Naive thymus-derived CD4-positive, alpha-beta T cell (primary cell): ENCODE measurements around the gene TBC1D3B. TPM values are rescaled to one million over a fixed set of nuclear protein-coding genes. Genes with fewer than 3 reads are reported as not detected.
"Not testable (repeated sequence)": the region's sequence is repeated elsewhere in the genome, so short reads cannot be mapped to it uniquely, and the experiment has no call there.

ENCODE experiments used
- ATAC-seq: fragments of 150-1000 bp; cut with Tn5 transposase; 2 replicates; pipeline ENCODE4 v1.10.0; 2021; ENCODE audit warnings: mild to moderate bottlenecking, moderate library complexity
- CTCF ChIA-PET: fragments of 350-600 bp; sonication (Branson Sonifier 250); formaldehyde crosslinking; loops from one replicate; lab custom pipeline; 2021; ENCODE audit warnings: antibody characterized with exemption; lab: Charles Lee
- POLR2A ChIA-PET: fragments of 350-600 bp; sonication (Branson Sonifier 250); formaldehyde crosslinking; loops from one replicate; lab custom pipeline; 2021; ENCODE audit warnings: antibody characterized with exemption, inconsistent platforms; lab: Charles Lee
- DNase-seq, 9 donors: peaks; one replicate each; pipeline versions ENCODE4 v3.0.0 to v3.0.0-alpha.2; 2020 to 2022; ENCODE audit warnings: mixed read lengths in 1 of 9
- H3K27ac ChIP-seq: one replicate; pipeline ENCODE4 v1.7.0; 2013; ENCODE audit warnings: mild to moderate bottlenecking, low read depth, low read length, moderate library complexity
- H3K27me3 ChIP-seq, 2 donors: one replicate each; pipeline ENCODE4 v1.7.0; 2013; ENCODE audit warnings: low read length in 2 of 2, mild to moderate bottlenecking in 2 of 2, moderate library complexity in 2 of 2; ENCODE audit not compliant: control insufficient read depth in 2 of 2, insufficient read depth in 2 of 2
- H3K36me3 ChIP-seq, 3 experiments: 1 replicate in 2 of 3; 2 replicates in 1 of 3; pipeline ENCODE4 v1.7.0; 2013; ENCODE audit warnings: low read length in 3 of 3, mild to moderate bottlenecking in 3 of 3, moderate library complexity in 1 of 3; ENCODE audit not compliant: insufficient read depth in 3 of 3, control insufficient read depth in 2 of 3
- H3K4me1 ChIP-seq, 2 donors: one replicate each; pipeline ENCODE4 v1.7.0; 2013; ENCODE audit warnings: low read length in 2 of 2, mild to moderate bottlenecking in 2 of 2, moderate library complexity in 1 of 2; ENCODE audit not compliant: control insufficient read depth in 2 of 2, insufficient read depth in 2 of 2
- H3K4me3 ChIP-seq: 2 replicates; pipeline ENCODE4 v1.7.0; 2013; ENCODE audit warnings: mild to moderate bottlenecking, low read length
- H3K9me3 ChIP-seq, 3 experiments: 1 replicate in 2 of 3; 2 replicates in 1 of 3; pipeline ENCODE4 v1.7.0; 2013; ENCODE audit warnings: low read length in 3 of 3; ENCODE audit not compliant: control insufficient read depth in 2 of 3
- H3K27ac Mint-ChIP-seq, 9 donors: one replicate each; pipeline ENCODE4 v1.8.0; 2020 to 2022; ENCODE audit warnings: mixed read lengths in 9 of 9, mild to moderate bottlenecking in 8 of 9, moderate library complexity in 5 of 9, inconsistent platforms in 2 of 9
- H3K27me3 Mint-ChIP-seq, 5 donors: one replicate each; pipeline ENCODE4 v1.8.0; 2021 to 2022; ENCODE audit warnings: mixed read lengths in 5 of 5, mild to moderate bottlenecking in 1 of 5
- H3K36me3 Mint-ChIP-seq, 5 donors: one replicate each; pipeline ENCODE4 v1.8.0; 2020 to 2022; ENCODE audit warnings: mixed read lengths in 5 of 5, mild to moderate bottlenecking in 3 of 5, inconsistent platforms in 1 of 5
- H3K4me1 Mint-ChIP-seq, 7 donors: one replicate each; pipeline ENCODE4 v1.8.0; 2020 to 2022; ENCODE audit warnings: mixed read lengths in 7 of 7, mild to moderate bottlenecking in 3 of 7, inconsistent platforms in 1 of 7
- H3K4me3 Mint-ChIP-seq, 10 donors: one replicate each; pipeline ENCODE4 v1.8.0; 2020 to 2022; ENCODE audit warnings: mild to moderate bottlenecking in 10 of 10, mixed read lengths in 10 of 10, moderate library complexity in 6 of 10, inconsistent platforms in 2 of 10
- H3K9me3 Mint-ChIP-seq, 11 donors: one replicate each; pipeline ENCODE4 v1.8.0; 2020 to 2022; ENCODE audit warnings: mixed read lengths in 11 of 11, mild to moderate bottlenecking in 4 of 11, inconsistent platforms in 1 of 11, moderate library complexity in 1 of 11
- intact Hi-C, 2 donors: fragments of 100-400 bp; cut with micrococcal nuclease; formaldehyde crosslinking; loops; one replicate each; pipeline ENCODE4 v1.15.1; 2023
- polyA plus RNA-seq, 2 donors: library from polyadenylated mRNA; unstranded; fragments of 300-500 nt; fragmentation: Illumina TruSeq; gene quantifications; one replicate each; pipeline ENCODE4 v1.2.3, GENCODE V29; 2021
- total RNA-seq, 6 experiments: library from RNA in 5 of 6; stranded (reverse) in 5 of 6; gene quantifications; 1 replicate in 5 of 6; 2 replicates in 1 of 6; pipeline ENCODE4 v1.2.3 and lab custom pipeline; 2021 to 2026

The TBC1D3B gene
- total and polyA plus RNA-seq, 7 experiments from 2014 or later: 4.0 to 13.3 (median 9.7) TPM; not detected in 2

DNA sequence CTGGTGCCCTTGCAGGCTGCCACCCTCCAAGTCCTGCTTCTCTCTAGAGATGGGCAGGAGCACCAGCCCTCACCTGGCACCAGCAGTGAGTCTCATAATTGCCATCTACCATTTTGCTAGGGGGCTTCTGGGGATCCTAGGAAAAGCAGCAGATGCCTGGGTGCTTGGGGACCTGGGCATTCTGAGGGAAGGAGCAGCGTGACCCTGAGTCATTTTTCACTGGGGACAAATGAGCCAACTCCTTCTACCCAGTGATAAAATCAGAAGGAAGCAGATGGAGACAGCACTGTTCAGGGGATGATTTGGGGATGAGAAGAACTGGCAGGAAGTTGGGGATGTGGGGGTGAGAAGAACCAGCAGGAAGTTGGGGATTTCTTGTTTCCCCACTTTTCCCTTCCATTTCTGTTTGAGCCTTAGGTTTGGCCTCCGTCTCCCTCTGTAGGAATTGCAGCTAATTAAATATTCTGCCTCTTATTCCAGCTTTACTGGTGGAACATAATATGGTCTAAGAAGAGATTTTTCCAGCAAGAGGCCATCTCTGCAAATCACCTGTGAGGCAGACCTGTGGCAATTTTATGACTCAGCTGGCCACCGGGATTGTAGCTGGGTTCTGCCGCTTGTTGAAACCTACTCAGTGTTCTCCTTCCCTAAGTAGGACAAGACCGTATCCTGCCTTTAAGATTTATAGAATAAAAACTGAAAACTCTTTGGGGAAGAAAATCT lies 11.7 kb upstream of the TBC1D3B start:
- CTCF ChIA-PET, ATAC-seq, H3K4me3 ChIP-seq, H3K9me3 ChIP-seq, H3K27ac ChIP-seq, H3K9me3 Mint-ChIP-seq, H3K36me3 Mint-ChIP-seq, H3K27me3 ChIP-seq, DNase-seq, H3K36me3 ChIP-seq, H3K4me3 Mint-ChIP-seq, POLR2A ChIA-PET: not testable (repeated sequence)
- peaks cover 0 to 68% of the 10 kb centered on the region in 2 donors for H3K4me1 ChIP-seq
- peaks cover 55 to 66% (median 61%) of the 10 kb centered on the region in 5 donors for H3K27me3 Mint-ChIP-seq
- intact Hi-C loops: loop anchor here in 1 of 2 donors (10.0 kb wide), 1 partner anchor 73 kb away; no protein-coding TSS in a partner anchor
- peaks cover 0 to 33% (median 11%) of the 10 kb centered on the region in 7 donors for H3K4me1 Mint-ChIP-seq
- H3K27ac Mint-ChIP-seq: peak overlapping the region in 1 of 9 donors; percentile 25

DNA sequence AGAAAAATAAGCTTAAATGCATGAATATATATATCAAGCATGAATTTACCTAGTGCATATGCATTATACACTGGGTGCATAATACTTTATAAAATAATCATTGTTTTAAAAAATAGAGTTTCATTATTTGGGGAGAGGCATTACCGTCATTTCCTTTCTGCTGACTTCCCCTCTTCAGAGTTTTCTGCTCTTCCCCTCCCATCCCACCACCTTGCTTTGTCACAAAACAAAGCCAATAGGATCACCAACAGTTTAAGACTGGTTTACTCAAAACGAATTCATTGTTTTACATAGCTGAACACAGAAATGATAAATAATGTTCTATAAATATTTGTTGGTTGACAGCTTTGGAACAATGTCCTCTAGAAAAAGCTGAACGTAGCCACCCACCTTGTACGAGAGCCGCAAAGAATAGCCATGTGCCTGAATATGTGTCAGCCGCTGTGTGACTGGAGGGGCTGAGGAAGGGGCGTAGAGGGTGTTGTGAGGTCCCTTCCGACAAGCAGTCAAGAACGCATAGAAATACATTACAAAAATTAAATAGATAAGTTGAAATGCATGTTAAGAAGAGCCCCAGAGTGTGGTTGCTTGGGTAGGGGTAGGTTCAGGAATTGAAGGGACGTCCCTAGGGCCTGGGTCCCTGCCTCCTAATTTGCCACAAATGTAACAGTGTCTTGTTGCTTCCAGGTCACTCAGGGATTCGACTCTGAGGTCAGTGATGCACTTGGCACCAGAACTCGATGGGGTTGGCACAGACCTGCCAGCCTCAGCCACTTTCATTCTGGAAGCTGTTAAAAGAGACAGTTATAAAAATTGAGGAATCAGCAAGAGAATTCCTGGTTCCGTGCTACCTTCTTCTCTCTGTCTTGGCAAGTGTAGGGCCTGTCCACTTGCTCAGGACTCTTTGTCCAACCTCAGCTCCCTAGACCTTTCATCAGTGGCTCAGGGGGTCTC lies 10.7 kb upstream of the TBC1D3B start:
- Mint-ChIP-seq H3K27me3 (peaks cover 56 to 72% (median 63%) of the 10 kb centered on the region in 5 donors), H3K4me1 (peaks cover 0 to 29% (median 3%) of the 10 kb centered on the region in 7 donors)
- intact Hi-C loops: loop anchor here in 1 of 2 donors (10.0 kb wide), 1 partner anchor 72 kb away; no protein-coding TSS in a partner anchor
- DNase-seq, H3K9me3 ChIP-seq, POLR2A ChIA-PET, H3K4me3 ChIP-seq, H3K9me3 Mint-ChIP-seq, H3K4me3 Mint-ChIP-seq, H3K27ac Mint-ChIP-seq, ATAC-seq, CTCF ChIA-PET, H3K27me3 ChIP-seq, H3K36me3 Mint-ChIP-seq, H3K27ac ChIP-seq, H3K36me3 ChIP-seq: not testable (repeated sequence)
- H3K4me1 ChIP-seq: peaks cover 0 to 59% of the 10 kb centered on the region in 2 donors

DNA sequence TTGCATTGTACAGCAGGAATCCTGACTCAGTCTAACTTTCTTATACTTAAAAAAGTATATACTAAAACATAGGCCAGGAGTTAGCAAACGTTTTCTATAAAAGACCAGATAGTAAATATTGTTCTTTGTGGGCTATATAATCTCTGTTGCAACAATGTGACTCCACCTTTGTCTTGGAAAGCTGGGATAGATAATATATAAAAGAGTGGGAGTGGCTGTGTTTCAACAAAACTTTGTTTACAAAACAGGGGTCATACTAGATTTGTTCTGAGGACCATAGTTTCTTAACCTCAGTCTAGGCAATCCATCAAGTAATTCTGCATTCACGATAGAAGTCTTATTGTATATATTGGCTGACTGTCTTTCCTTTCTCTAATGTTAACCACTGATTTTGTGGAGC lies 9.0 kb upstream of the TBC1D3B start:
- H3K4me1 ChIP-seq: peaks cover 0 to 42% of the 10 kb centered on the region in 2 donors
- peaks cover 61 to 78% (median 73%) of the 10 kb centered on the region in 5 donors for H3K27me3 Mint-ChIP-seq
- intact Hi-C loops: loop anchor here in 1 of 2 donors (10.0 kb wide), 1 partner anchor 71 kb away; no protein-coding TSS in a partner anchor

DNA sequence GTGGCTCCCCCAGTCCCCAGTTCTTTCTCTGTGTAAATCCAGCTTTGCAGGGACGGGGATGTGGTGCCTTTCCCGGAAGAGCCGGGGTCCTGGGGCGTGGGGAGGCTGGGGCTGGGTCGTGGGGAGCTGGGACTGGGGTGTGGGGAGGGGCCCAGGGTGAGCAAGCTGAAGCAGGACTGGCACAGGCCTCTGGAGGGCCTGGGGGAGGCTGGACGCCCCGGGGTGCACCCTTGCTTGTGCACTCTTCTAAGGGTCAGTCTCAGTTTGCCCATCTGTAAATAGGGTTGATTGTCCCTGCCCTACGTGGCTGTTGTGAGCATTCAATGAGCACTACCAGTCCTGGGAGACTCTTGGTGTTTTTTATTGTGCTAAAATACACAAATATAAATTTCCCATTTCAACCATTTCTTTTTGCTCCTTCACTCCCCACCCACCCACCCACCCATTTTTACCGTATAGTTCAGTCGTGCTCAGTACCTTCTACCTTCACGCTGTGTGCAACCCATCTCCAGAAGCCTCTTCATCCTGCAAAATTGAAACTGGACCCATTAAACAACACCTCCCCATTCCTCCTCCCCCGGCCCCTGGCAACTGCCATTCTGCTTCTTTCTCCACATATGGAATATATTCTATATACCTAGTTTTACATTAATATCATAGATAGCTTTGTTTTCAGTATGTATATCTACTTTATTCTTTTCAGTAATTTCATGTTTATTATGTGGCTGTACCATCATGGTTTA lies 7.8 kb upstream of the TBC1D3B start:
- H3K36me3 ChIP-seq: no peaks in the 10 kb centered on the region
- ATAC-seq: no peak
- H3K9me3 Mint-ChIP-seq: peaks cover 0 to 2% (median 0%) of the 10 kb centered on the region in 11 donors
- peak overlapping the region in 2 of 10 donors; percentile 54 to 72 for H3K4me3 Mint-ChIP-seq
- H3K36me3 Mint-ChIP-seq: no peaks in the 10 kb centered on the region
- CTCF ChIA-PET: no interaction called here
- peak overlapping the region; percentile 47 for H3K4me3 ChIP-seq
- POLR2A ChIA-PET: no interaction called here
- H3K27ac ChIP-seq: no peak overlapping the region
- H3K27ac Mint-ChIP-seq: no peak overlapping the region
- H3K27me3 ChIP-seq: no peaks in the 10 kb centered on the region
- H3K4me1 ChIP-seq: peaks cover 0 to 30% of the 10 kb centered on the region in 2 donors
- peaks cover 0 to 16% (median 0%) of the 10 kb centered on the region in 7 donors for H3K4me1 Mint-ChIP-seq
- intact Hi-C loops: loop anchor here in 1 of 2 donors (10.0 kb wide), 1 partner anchor 69 kb away; no protein-coding TSS in a partner anchor
- no peak for DNase-seq
- H3K9me3 ChIP-seq: no peaks in the 10 kb centered on the region
- peaks cover 54 to 84% (median 67%) of the 10 kb centered on the region in 5 donors for H3K27me3 Mint-ChIP-seq

More for the DNA sequence above, 9.0 kb upstream of the TBC1D3B start:
- no peaks in the 10 kb centered on the region for H3K27me3 ChIP-seq
- no peaks in the 10 kb centered on the region for H3K36me3 Mint-ChIP-seq
- no peaks in the 10 kb centered on the region for H3K9me3 ChIP-seq
- H3K4me3 Mint-ChIP-seq: peak overlapping the region in 1 of 10 donors; percentile 72
- peak overlapping the region; percentile 26 for H3K4me3 ChIP-seq
- CTCF ChIA-PET: no interaction called here
- peaks cover 0 to 22% (median 0%) of the 10 kb centered on the region in 7 donors for H3K4me1 Mint-ChIP-seq
- POLR2A ChIA-PET: no interaction called here
- H3K36me3 ChIP-seq: no peaks in the 10 kb centered on the region
- no peak for ATAC-seq
- H3K27ac Mint-ChIP-seq: no peak overlapping the region
- H3K27ac ChIP-seq: no peak overlapping the region
- no peak for DNase-seq
- peaks cover 0 to 2% (median 0%) of the 10 kb centered on the region in 11 donors for H3K9me3 Mint-ChIP-seq

GRCh38 chr17:36183001-36183971 lies 6.8 kb upstream of the TBC1D3B start:
- Mint-ChIP-seq H3K4me1 (peaks cover 0 to 15% (median 0%) of the 10 kb centered on the region in 7 donors), H3K27ac (no peak overlapping the region), H3K36me3 (no peaks in the 10 kb centered on the region), H3K27me3 (peaks cover 47 to 78% (median 62%) of the 10 kb centered on the region in 5 donors), H3K4me3 (peak overlapping the region in 2 of 10 donors; percentile 61 to 72), H3K9me3 (peaks cover 0 to 2% (median 0%) of the 10 kb centered on the region in 11 donors)
- ChIA-PET CTCF (no interaction called here), POLR2A (no interaction called here)
- Histone ChIP-seq H3K9me3 (no peaks in the 10 kb centered on the region), H3K4me1 (peaks cover 0 to 26% of the 10 kb centered on the region in 2 donors), H3K27ac (no peak overlapping the region), H3K36me3 (no peaks in the 10 kb centered on the region), H3K27me3 (no peaks in the 10 kb centered on the region), H3K4me3 (peak overlapping the region; percentile 47)
- ATAC-seq: peak; percentile 49
- no peak for DNase-seq
- intact Hi-C loops: loop anchor here in 1 of 2 donors (10.0 kb wide), 1 partner anchor 68 kb away; no protein-coding TSS in a partner anchor
